ENCODE data around the gene CXCL3.

The CXCL3 gene

GRCh38 chr4:74018771-74019170 lies 19.7 kb downstream of the CXCL3 start:
- no peak overlapping the region for H3K27ac ChIP-seq (ENCODE audit: insufficient read depth, low read depth, low read length, poor library complexity, severe bottlenecking)
- 87 to 88% methylated on average over 2 to 3 of the region's 3 CpGs for WGBS, 2 experiments
- no peaks in the 10 kb centered on the region for H3K36me3 ChIP-seq (ENCODE audit: control insufficient read depth, insufficient read depth, low read length)
- H3K9me3 ChIP-seq (ENCODE audit: control insufficient read depth, low read length), result no peaks in the 10 kb centered on the region
- H3K27me3 ChIP-seq (ENCODE audit: control insufficient read depth, insufficient read depth, low read length, poor library complexity, severe bottlenecking), result no peaks in the 10 kb centered on the region
- H3K4me1 ChIP-seq (ENCODE audit: control insufficient read depth, insufficient read depth, low read length), result no peaks in the 10 kb centered on the region
- H3K4me3 ChIP-seq (ENCODE audit: insufficient read depth, low read depth, low read length), result no peak overlapping the region

DNA sequence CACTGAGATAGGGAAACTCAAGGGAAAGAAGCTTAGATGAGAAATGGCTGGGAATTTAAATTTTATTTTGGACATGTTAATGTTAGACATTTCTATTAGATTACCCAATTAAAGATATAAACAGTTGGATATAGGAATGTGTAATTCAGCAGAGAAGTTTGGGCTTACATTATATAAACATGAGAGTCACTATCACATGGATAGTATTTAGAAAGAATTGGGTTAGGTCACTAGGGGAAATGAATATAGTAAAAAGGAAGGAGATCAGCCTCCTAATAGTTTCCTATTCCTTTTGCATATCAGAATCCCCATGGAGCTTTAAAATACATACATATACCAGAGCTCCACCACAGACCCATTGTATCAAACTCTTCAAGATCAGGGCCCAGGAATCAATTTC lies 20.4 kb downstream of the CXCL3 start:
- Histone ChIP-seq H3K4me1 (ENCODE audit: control insufficient read depth, insufficient read depth, low read length) (no peaks in the 10 kb centered on the region), H3K27ac (ENCODE audit: insufficient read depth, low read depth, low read length, poor library complexity, severe bottlenecking) (no peak overlapping the region), H3K4me3 (ENCODE audit: insufficient read depth, low read depth, low read length) (no peak overlapping the region), H3K27me3 (ENCODE audit: control insufficient read depth, insufficient read depth, low read length, poor library complexity, severe bottlenecking) (no peaks in the 10 kb centered on the region), H3K9me3 (ENCODE audit: control insufficient read depth, low read length) (no peaks in the 10 kb centered on the region), H3K36me3 (ENCODE audit: control insufficient read depth, insufficient read depth, low read length) (no peaks in the 10 kb centered on the region)

DNA sequence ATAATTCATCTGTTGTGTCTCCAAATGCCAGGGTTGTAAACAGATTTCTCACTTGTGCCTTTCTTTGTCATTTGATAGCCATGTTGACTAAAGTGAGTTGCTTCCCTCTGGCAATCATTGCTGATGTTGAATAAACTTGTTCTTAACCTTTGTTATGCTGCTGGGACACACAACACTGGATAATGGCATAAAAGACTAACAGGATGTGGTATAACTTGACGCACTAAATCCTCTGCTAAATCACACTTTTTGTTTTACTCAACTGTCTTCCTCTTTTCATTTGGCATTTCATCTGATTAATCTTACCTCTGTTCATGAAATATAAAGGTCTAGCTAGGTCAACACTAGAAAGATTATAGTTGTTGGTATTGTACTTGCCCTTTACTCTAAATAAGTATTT lies 22.4 kb downstream of the CXCL3 start:
- Histone ChIP-seq H3K27ac (ENCODE audit: insufficient read depth, low read depth, low read length, poor library complexity, severe bottlenecking) (no peak overlapping the region), H3K27me3 (ENCODE audit: control insufficient read depth, insufficient read depth, low read length, poor library complexity, severe bottlenecking) (no peaks in the 10 kb centered on the region), H3K4me3 (ENCODE audit: insufficient read depth, low read depth, low read length) (no peak overlapping the region), H3K9me3 (ENCODE audit: control insufficient read depth, low read length) (no peaks in the 10 kb centered on the region), H3K4me1 (ENCODE audit: control insufficient read depth, insufficient read depth, low read length) (no peaks in the 10 kb centered on the region), H3K36me3 (ENCODE audit: control insufficient read depth, insufficient read depth, low read length) (no peaks in the 10 kb centered on the region)
- 73% methylated on average over 1 of the region's 1 CpG for WGBS, 2 experiments

DNA sequence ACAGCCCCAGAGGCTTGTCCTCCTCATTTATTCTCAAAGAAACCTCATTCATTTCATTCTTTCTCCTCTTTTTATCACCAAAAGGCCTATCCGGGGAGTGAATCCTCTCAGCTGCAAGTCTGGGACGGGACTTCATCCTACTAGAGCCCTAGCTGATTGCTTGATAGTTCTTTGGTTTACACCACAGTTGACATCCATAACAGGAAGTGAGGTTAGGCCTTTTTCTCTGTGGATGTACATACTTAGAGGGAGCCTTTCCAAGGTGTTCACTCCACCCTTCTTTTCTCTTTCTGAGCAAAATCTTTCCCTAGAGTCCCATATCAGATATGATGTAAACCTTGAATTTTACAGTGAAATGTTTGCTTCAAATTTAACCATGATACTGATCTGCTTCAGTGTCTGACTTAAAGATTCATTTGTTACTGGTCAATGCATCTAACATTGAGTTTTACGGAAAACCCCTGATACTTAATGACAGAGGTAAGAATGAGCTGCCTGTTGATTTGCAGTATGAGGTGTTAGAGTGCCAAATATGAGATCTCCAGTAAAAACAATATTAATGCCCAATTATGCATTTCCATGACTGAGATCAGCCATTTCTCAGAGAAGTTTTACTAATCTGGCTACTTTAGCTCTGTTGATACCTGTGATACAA lies 23.2 kb downstream of the CXCL3 start:
- Histone ChIP-seq H3K9me3 (ENCODE audit: control insufficient read depth, low read length) (no peaks in the 10 kb centered on the region), H3K36me3 (ENCODE audit: control insufficient read depth, insufficient read depth, low read length) (no peaks in the 10 kb centered on the region), H3K27me3 (ENCODE audit: control insufficient read depth, insufficient read depth, low read length, poor library complexity, severe bottlenecking) (no peaks in the 10 kb centered on the region), H3K4me1 (ENCODE audit: control insufficient read depth, insufficient read depth, low read length) (no peaks in the 10 kb centered on the region), H3K27ac (ENCODE audit: insufficient read depth, low read depth, low read length, poor library complexity, severe bottlenecking) (no peak overlapping the region), H3K4me3 (ENCODE audit: insufficient read depth, low read depth, low read length) (no peak overlapping the region)
- WGBS, 2 experiments, result 83 to 98% methylated on average over 2 to 3 of the region's 3 CpGs

DNA sequence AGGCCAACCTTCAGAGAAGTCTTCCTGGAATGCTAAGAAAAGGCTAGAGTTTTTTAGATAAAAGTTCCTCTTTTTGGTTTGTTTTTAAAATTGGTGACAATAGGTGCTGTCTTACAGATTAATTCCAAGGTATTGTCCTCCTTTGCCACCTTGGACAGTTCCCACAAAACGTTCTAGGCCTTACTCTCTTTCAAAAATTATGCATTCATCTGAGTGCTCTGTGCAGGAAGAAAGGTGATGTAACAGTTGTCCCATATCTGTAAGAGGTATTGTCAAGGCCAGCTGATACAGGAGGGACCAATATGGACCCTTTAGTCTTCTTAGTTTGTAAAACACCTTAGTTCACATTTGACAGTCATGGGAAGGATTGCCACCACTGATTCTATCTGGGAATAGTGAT lies 24.2 kb downstream of the CXCL3 start:
- Histone ChIP-seq H3K4me3 (ENCODE audit: insufficient read depth, low read depth, low read length) (no peak overlapping the region), H3K4me1 (ENCODE audit: control insufficient read depth, insufficient read depth, low read length) (no peaks in the 10 kb centered on the region), H3K27ac (ENCODE audit: insufficient read depth, low read depth, low read length, poor library complexity, severe bottlenecking) (no peak overlapping the region), H3K27me3 (ENCODE audit: control insufficient read depth, insufficient read depth, low read length, poor library complexity, severe bottlenecking) (no peaks in the 10 kb centered on the region), H3K9me3 (ENCODE audit: control insufficient read depth, low read length) (no peaks in the 10 kb centered on the region), H3K36me3 (ENCODE audit: control insufficient read depth, insufficient read depth, low read length) (no peaks in the 10 kb centered on the region)
- WGBS, 2 experiments, result 67 to 73% methylated on average over 1 of the region's 1 CpG

GRCh38 chr4:74013264-74013663 lies 25.2 kb downstream of the CXCL3 start:
- Histone ChIP-seq H3K27me3 (ENCODE audit: control insufficient read depth, insufficient read depth, low read length, poor library complexity, severe bottlenecking) (no peaks in the 10 kb centered on the region), H3K36me3 (ENCODE audit: control insufficient read depth, insufficient read depth, low read length) (no peaks in the 10 kb centered on the region), H3K4me3 (ENCODE audit: insufficient read depth, low read depth, low read length) (no peak overlapping the region), H3K27ac (ENCODE audit: insufficient read depth, low read depth, low read length, poor library complexity, severe bottlenecking) (no peak overlapping the region), H3K4me1 (ENCODE audit: control insufficient read depth, insufficient read depth, low read length) (no peaks in the 10 kb centered on the region), H3K9me3 (ENCODE audit: control insufficient read depth, low read length) (no peaks in the 10 kb centered on the region)
- whole genome bisulfite sequencing, 2 experiments, result 79% methylated on average over 2 of the region's 2 CpGs

GRCh38 chr4:74012130-74012529 lies 26.4 kb downstream of the CXCL3 start:
- Histone ChIP-seq H3K4me1 (ENCODE audit: control insufficient read depth, insufficient read depth, low read length) (no peaks in the 10 kb centered on the region), H3K27me3 (ENCODE audit: control insufficient read depth, insufficient read depth, low read length, poor library complexity, severe bottlenecking) (no peaks in the 10 kb centered on the region), H3K9me3 (ENCODE audit: control insufficient read depth, low read length) (no peaks in the 10 kb centered on the region), H3K4me3 (ENCODE audit: insufficient read depth, low read depth, low read length) (no peak overlapping the region), H3K27ac (ENCODE audit: insufficient read depth, low read depth, low read length, poor library complexity, severe bottlenecking) (no peak overlapping the region), H3K36me3 (ENCODE audit: control insufficient read depth, insufficient read depth, low read length) (no peaks in the 10 kb centered on the region)
- 94 to 97% methylated on average over 4 of the region's 4 CpGs for WGBS, 2 experiments

DNA sequence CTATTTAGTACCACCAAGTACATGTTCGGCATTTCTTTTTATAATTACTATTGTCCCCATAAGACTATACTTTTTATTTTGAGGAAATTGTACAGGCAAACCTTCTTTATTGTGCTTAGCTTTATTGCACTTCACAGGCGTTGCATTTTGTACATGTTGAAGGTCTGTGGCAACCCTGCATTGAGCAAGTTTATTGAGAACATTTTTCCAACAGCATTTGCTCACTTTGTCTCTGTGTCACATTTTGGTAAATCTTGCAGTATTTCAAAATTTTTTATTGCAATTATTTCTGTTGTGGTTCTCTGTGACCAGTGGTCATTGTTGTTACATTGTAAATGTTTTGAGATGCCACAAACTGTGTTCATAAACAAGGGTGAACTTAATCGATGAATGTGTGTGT lies 29.2 kb downstream of the CXCL3 start:
- 100% methylated on average over 2 to 3 of the region's 3 CpGs for WGBS, 2 experiments
- Histone ChIP-seq H3K27me3 (ENCODE audit: control insufficient read depth, insufficient read depth, low read length, poor library complexity, severe bottlenecking) (no peaks in the 10 kb centered on the region), H3K4me1 (ENCODE audit: control insufficient read depth, insufficient read depth, low read length) (no peaks in the 10 kb centered on the region), H3K4me3 (ENCODE audit: insufficient read depth, low read depth, low read length) (no peak overlapping the region), H3K36me3 (ENCODE audit: control insufficient read depth, insufficient read depth, low read length) (no peaks in the 10 kb centered on the region), H3K9me3 (ENCODE audit: control insufficient read depth, low read length) (no peaks in the 10 kb centered on the region), H3K27ac (ENCODE audit: insufficient read depth, low read depth, low read length, poor library complexity, severe bottlenecking) (no peak overlapping the region)

- 89 to 98% methylated on average over 2 of the region's 2 CpGs for WGBS, 2 experiments
- H3K4me1 ChIP-seq (ENCODE audit: control insufficient read depth, insufficient read depth, low read length), result no peaks in the 10 kb centered on the region
- H3K4me3 ChIP-seq (ENCODE audit: insufficient read depth, low read depth, low read length), result no peak overlapping the region
- H3K36me3 ChIP-seq (ENCODE audit: control insufficient read depth, insufficient read depth, low read length), result no peaks in the 10 kb centered on the region
- no peak overlapping the region for H3K27ac ChIP-seq (ENCODE audit: insufficient read depth, low read depth, low read length, poor library complexity, severe bottlenecking)
- no peaks in the 10 kb centered on the region for H3K27me3 ChIP-seq (ENCODE audit: control insufficient read depth, insufficient read depth, low read length, poor library complexity, severe bottlenecking)
- H3K9me3 ChIP-seq (ENCODE audit: control insufficient read depth, low read length), result no peaks in the 10 kb centered on the region
Observed at GRCh38 chr4:74006009-74006476, 32.4 kb downstream of the CXCL3 start.

DNA sequence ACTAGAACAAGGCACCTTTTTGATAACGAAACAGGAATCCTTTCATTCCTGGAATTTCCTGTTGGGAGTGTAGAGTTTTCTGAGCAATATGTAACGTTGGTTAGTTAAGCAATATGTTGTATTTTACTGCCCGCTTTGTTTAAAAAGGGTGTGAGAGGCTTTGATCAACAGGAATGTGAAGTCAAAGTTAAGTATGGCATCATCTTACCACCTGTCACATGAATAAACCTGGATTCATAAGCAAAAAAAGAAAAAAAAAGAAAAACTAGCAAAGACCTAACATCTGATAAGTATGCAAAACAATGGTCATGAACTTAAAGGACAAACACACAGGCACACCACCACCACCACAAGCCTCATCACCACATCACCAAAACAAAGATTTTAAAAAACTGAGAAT lies 33.0 kb downstream of the CXCL3 start:
- H3K4me1 ChIP-seq (ENCODE audit: control insufficient read depth, insufficient read depth, low read length), result no peaks in the 10 kb centered on the region
- H3K36me3 ChIP-seq (ENCODE audit: control insufficient read depth, insufficient read depth, low read length), result no peaks in the 10 kb centered on the region
- H3K27ac ChIP-seq (ENCODE audit: insufficient read depth, low read depth, low read length, poor library complexity, severe bottlenecking), result no peak overlapping the region
- 83 to 86% methylated on average over 3 of the region's 3 CpGs for WGBS, 2 experiments
- no peaks in the 10 kb centered on the region for H3K27me3 ChIP-seq (ENCODE audit: control insufficient read depth, insufficient read depth, low read length, poor library complexity, severe bottlenecking)
- no peak overlapping the region for H3K4me3 ChIP-seq (ENCODE audit: insufficient read depth, low read depth, low read length)
- H3K9me3 ChIP-seq (ENCODE audit: control insufficient read depth, low read length), result no peaks in the 10 kb centered on the region

- Histone ChIP-seq H3K4me3 (ENCODE audit: insufficient read depth, low read depth, low read length) (no peak overlapping the region), H3K27ac (ENCODE audit: insufficient read depth, low read depth, low read length, poor library complexity, severe bottlenecking) (no peak overlapping the region), H3K9me3 (ENCODE audit: control insufficient read depth, low read length) (no peaks in the 10 kb centered on the region), H3K36me3 (ENCODE audit: control insufficient read depth, insufficient read depth, low read length) (no peaks in the 10 kb centered on the region), H3K4me1 (ENCODE audit: control insufficient read depth, insufficient read depth, low read length) (no peaks in the 10 kb centered on the region), H3K27me3 (ENCODE audit: control insufficient read depth, insufficient read depth, low read length, poor library complexity, severe bottlenecking) (no peaks in the 10 kb centered on the region)
- 90 to 91% methylated on average over 4 of the region's 4 CpGs for WGBS, 2 experiments
Observed at GRCh38 chr4:74004668-74005067, 33.8 kb downstream of the CXCL3 start.

All from ectodermal cell (in vitro differentiated cells).